NCI-H748 (cell line): ENCODE results near the gene FAM234A.

Source experiments
- DNase-seq: peaks from one replicate; lab custom pipeline; 2025; ENCODE audit not compliant: unreplicated experiment; lab: John Stamatoyannopoulos, UW

Gene FAM234A

DNA sequence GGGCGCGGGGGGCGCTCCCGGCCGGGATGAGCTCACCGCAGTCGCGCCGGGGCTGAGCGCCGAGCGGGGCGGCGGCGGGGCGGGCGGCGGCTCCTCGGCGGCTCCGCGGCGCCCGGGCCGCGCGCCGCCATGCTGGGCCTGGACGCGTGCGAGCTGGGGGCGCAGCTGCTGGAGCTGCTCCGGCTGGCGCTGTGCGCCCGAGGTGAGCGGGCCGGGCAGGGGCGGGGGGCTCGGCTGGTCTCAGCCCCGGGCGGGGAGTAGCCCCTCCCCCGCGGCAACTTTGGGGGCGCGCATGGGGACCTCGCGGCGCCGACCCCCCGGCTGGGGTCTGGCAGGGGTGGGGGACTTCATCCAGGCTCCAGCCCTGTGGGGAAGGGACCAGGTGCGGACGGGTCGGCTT is 45.9 kb downstream of the FAM234A start, which contains the start of gene ARHGDIG:
Gene ARHGDIG, plus strand, starts transcription at position 40 of the 400 bp plus-strand sequence. Its CDS starts 90 bp downstream, at position 130.
- peak; percentile 20 for DNase-seq

DNA sequence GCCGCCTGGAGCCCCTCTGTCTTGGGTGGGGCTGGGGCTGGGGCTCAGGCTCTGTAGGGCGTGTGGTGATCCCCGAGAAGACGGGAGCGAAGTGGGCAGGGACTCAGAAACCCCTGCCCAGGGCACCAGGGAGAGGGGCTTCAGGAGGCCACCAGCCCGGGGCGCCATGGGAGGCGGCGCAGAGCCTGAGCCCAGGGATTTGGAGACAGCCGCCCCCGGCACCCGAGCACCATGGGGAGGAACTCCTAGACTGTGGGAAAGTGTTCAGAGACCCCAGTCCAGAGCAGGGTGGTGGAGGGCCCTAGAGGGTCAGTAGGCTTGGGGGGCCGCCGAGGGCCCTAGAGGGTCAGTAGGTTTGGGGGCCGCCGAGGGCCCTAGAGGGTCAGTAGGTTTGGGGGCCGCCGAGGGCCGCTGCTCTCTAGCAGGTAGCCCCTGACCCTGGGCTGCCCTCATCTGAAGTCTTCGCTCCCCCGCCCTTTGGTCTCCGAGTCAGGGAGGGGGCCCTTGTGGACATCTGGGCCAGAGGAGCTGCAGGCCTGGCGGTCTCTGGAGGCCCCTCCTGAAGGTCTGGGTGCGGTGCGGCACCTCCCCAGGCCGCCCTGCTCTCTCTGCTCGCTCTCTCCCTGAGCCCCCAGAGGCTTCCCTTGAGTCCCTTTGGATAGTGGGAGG is 46.5 kb downstream of the FAM234A start:
- DNase-seq: no peak

DNA sequence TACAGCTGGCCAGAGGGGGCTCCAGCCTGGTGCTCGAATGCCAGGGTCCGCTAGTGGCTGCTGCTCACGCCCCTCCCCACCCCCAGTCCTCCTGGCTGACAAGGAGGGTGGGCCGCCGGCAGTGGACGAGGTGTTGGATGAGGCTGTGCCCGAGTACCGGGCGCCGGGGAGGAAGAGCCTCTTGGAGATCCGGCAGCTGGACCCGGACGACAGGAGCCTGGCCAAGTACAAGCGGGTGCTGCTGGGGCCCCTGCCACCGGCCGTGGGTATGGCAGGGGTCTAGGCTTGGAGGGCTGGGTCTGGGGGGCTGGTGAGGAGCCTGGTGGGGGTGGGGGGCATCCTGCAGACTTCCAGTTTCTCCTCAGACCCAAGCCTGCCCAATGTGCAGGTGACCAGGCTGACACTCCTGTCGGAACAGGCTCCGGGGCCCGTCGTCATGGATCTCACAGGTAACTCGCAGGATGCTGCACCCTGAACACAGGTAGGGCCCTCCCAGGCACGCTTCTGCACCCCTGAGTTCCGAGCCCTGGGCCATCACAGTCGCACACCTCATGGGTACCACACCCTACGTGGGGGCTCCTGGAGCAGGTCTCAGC is 47.1 kb downstream of the FAM234A start:
- DNase-seq: no peak

DNA sequence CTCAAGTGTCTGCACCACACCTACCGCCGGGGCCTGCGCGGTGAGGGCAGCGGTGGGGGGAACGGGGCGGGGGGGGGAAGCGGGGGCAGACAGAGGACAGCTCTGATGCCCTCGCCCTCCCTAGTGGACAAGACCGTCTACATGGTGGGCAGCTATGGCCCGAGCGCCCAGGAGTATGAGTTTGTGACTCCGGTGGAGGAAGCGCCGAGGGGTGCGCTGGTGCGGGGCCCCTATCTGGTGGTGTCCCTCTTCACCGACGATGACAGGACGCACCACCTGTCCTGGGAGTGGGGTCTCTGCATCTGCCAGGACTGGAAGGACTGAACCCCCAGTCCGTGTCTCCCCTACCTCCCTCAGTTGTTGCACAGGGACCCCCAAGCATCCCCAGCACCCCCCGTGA is 47.9 kb downstream of the FAM234A start:
- DNase-seq: no peak

DNA sequence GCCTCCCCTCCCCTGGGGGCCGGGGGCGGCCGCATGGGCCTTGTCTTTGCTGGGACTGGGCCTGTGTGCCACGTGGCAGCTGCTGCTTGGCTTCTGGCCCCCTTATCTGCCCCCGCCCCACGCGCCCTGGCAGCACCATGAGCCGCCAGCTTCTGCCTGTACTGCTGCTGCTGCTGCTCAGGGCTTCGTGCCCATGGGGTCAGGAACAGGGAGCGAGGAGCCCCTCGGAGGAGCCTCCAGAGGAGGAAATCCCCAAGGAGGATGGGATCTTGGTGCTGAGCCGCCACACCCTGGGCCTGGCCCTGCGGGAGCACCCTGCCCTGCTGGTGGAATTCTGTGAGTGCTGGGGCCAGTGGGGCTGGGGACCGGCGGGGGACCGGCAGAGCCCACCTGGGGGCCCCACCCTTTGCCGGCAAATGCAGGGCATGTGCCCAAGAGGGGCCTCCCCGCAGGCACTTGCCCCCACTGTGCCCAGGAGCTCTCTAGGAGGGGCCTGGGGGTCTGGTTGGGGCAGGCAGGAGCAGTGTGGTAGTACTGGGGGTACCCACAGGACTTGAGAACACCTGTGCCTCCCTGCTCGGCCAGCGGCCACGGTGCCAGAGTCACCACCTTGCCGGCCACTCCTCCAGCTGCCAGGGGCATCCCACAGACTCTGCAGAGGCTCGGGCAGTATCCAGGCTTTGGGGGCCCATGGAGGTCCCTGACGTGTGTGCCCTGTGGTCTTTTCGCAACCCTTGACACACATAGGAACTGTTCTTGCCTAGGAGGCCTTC is 48.6 kb downstream of the FAM234A start, which contains the start of gene PDIA2:
Gene PDIA2, plus strand, starts transcription at position 132 of the 773 bp plus-strand sequence. Its CDS starts 6 bp downstream, at position 138.
- no peak for DNase-seq

DNA sequence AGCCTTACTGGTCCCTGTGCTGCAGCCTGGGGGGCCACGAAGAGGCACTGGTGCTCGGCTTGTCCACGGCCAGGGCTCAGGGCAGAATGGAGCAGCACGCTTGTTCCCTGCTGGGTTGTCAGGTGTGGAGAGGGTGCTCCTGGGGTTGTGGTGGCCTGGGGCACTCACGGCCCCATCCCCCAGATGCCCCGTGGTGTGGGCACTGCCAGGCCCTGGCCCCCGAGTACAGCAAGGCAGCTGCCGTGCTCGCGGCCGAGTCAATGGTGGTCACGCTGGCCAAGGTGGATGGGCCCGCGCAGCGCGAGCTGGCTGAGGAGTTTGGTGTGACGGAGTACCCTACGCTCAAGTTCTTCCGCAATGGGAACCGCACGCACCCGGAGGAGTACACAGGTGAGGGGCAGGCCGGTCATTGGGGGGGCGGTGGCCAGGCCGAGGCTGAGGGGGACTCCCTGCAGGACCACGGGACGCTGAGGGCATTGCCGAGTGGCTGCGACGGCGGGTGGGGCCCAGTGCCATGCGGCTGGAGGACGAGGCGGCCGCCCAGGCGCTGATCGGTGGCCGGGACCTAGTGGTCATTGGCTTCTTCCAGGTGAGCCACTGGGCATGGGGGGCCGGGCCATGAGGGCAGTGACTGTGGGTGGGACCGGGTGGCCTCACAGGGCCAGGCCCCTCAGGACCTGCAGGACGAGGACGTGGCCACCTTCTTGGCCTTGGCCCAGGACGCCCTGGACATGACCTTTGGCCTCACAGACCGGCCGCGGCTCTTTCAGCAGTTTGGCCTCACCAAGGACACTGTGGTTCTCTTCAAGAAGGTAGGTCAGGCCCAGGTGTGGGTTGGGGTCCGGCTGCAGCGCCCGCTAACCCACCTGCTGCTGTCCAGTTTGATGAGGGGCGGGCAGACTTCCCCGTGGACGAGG is 49.8 kb downstream of the FAM234A start:
- no peak for DNase-seq

DNA sequence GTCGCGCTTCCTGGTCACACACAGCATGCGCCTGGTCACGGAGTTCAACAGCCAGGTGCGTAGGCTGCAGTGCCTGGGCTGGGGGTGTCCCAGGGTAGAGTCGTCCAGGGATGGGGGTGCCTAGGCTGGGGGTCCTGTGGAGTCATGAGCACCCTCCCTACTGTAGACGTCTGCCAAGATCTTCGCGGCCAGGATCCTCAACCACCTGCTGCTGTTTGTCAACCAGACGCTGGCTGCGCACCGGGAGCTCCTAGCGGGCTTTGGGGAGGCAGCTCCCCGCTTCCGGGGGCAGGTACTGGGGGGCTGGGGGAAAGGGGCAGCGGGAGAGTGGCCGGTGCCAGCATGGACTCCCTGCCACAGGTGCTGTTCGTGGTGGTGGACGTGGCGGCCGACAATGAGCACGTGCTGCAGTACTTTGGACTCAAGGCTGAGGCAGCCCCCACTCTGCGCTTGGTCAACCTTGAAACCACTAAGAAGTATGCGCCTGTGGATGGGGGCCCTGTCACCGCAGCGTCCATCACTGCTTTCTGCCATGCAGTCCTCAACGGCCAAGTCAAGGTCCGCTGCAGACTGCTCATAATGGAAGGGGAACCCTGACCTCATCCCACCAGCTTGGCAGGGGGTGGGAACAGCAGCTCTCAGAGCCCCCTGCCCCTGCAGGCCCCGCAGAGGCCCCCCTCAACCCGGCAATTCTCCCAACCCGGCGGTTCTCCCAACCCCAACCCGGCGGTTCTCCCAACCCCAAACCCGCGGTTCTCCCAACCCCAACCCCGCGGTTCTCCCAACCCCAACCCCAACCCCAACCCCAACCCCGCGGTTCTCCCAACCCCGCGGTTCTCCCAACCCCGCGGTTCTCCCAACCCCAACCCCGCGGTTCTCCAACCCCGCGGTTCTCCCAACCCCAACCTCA is 50.8 kb downstream of the FAM234A start:
- DNase-seq: no peak

DNA sequence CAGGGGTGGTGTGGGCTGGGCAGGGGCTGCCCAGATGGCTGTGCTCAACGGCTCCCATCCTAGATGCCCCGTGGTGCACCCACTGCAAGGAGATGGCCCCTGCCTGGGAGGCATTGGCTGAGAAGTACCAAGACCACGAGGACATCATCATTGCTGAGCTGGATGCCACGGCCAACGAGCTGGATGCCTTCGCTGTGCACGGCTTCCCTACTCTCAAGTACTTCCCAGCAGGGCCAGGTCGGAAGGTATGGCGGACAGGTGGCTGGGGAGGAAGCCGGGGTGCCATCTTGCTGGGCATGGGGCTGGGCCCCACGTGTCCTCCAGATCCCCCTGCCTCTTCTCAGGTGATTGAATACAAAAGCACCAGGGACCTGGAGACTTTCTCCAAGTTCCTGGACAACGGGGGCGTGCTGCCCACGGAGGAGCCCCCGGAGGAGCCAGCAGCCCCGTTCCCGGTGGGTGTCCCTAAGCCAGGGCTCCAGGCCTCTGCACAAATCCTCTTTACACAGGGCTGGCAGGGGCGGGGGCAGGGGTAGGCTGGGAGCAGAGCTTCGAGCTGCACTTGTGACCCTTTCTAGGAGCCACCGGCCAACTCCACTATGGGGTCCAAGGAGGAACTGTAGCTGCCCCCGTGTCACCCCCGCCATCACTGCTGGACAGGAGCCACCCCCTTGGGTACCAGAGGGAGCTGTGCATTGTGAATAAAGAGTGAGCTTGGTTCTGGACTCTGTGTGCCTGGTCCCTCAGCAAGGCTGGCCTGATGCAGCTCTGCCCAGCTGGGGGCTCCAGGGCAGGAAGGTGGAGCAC is 52.1 kb downstream of the FAM234A start:
- DNase-seq: no peak

DNA sequence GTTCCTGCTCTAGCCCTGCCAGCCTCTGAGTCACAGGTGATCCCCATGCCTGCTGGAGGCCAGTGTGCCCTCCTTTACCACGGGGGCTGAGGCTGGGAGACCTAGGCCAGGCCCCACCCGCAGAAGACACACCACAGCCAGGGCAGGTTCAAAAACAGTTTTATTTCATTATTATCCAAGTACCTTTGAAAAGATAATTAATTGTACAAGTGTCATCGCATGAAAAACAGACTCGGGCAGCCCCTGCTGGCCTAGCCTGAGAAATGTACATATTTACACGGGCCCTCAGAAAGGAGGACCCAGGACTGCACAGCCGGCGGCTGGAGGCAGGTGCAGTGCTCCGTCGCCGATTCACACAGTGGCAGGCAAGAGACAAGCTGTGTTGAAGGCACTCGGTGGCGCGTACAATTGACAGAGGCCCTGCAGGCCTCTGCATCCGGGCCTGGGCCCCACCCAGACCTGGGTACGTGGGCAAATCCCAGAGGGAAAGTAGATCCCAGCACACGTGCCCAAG is 52.7 kb downstream of the FAM234A start:
- DNase-seq: peak; percentile 35

DNA sequence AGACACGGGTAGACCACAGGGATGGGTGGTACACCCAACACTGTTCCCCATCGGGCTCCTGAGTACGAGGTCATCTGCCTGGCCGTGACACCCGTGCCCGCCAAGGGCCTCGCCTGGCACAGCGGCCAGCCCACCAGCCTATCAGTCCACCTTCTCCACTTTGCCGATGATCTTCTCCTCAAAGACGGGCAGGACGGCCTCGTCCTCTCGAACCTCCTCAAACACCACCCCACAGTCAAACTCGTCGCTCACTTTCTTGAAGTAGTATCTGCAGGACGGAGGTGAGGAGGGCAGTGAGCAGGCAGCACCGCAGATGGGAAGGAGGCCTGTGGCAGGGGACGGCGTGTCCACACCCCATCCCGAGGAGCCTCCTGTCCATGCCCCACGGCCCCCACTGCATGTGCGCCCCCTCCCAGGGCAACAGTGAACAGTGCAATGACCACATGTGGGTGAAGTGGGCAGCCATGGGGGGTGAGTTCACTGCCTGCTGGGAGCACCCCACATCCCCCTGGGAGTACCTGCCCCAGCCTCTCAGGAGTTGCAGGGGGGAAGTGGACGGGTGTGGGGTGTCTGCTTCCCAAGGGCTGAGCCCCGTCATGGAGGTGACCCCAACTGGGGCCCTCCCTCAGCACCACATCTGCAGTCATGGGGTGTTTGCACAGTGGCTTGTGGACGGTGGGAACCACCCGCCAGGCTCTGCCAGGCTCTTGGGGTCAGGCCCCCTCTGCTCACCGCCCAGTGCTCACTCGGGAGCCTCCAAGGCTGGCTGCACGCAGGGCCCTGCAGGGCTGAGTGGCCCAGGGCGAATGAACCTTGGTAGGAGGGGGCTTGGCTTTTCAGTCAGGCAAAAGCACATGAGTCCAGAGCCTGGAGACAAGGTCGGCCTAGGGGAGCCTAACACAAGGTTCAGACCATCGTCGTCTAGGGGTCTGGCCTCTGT is 53.6 kb downstream of the FAM234A start:
- no peak for DNase-seq

DNA sequence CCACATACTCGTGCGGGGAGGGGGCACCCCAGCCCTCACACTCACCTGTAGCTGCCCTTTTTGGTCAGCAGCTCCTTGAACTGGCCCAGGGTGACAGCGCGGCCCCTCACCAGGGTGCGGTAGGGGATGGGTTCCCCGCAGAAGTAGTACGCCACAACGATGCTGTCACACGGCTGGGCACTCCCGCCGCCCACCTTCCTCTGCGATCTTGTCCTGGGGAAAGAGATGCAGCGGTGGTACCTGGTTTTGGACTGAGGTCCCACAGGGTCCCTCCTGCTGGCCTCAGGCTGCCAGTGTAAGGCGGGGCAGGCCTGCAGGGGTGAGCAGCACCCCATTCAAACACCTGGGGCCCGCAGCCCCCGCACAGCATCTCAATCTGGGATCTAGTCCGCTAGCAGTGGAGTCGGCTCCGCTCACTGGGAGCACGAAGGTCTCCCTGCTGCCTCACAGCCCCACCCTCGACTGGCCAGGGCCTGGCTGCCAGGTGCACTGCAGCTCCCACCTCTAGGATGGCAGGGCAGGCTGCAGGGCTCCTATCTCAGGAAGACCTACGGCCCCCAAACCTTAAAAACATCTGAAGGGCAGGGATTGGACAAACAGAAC is 54.9 kb downstream of the FAM234A start:
- no peak for DNase-seq

DNA sequence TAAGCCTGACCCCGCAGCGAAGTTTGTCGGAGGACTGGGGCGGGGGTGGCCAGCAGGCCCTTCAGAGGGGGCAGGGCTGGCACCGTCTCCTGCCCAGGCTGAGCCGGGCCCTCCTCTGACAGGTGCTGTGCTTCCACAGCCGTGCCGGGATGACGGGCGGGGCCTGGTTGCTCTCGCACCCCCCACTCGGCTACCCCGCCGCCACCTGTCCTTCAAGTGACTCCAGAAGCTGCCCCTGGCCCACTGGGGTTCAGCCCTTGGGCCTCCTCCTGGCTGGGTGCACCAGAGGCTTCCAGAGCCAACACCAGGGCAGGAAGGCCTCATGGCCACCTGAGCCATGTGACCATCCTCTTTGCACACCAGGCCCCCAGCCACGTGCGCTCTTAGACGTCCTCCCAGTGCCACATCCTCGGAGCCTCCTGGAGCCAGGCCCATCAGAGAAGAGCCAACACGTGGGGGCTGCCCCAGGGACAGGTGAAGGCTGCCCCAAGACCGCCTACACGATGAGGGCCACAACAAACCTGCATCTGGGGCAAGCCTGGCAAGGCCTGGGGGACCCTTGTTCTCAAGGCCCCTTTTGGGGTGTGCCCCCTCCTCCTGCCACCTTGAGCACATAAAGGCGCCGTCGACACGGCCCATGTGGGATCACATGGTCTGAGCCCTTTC is 55.5 kb downstream of the FAM234A start:
- no peak for DNase-seq

DNA sequence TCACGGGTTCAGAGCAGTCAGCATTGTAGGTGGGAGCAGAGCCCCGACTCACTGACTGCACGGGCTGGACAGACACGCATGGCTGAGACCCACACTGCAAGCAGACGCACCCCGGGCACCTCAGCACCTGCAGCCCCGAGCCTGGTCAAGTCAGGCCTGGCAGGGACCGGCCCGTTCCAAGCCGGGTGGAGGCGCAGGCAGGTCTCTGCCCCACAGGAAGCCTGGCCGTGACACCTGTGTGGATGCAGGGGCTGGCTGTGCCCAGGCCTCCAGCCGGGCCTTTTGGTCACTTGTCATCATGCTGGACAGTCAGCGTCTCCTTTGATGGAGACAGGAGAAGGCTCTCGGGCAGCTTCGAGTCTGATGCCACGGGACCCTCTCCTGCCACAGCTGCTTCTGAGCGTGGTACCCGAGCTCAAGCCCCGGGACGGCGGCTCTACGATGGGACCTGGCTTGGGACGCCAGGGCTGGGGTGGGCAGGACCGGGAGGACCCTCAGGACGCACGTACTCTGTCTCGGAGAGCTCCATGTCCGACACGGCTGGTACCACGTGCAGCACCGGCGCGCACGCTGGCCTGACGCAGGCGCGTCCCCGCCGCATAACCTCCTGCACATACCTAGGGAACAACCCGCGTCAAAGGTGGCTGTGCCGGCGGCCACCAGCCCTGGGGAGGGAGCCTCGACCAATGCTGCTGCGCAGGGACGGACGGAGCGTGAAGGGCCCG is 56.2 kb downstream of the FAM234A start:
- DNase-seq: no peak

DNA sequence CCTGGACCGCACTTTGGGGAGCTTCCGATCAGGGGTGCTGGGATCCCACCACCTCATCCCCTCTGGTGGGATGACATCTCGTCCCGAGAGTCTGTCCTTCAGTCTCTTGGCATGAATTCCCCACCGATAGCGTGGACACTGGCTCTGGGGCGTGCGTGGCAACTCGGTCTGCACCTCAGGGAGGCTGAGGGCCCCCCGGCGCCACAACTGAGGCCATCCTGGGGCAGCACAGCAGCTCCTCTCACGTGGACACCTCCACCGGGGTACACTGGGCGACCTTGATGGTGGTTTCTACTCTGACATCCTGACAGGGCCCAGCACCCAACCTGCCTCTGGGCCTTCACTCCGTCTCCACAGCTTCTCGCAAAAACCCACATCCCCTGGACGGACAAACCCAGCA is 56.9 kb downstream of the FAM234A start:
- no peak for DNase-seq

DNA sequence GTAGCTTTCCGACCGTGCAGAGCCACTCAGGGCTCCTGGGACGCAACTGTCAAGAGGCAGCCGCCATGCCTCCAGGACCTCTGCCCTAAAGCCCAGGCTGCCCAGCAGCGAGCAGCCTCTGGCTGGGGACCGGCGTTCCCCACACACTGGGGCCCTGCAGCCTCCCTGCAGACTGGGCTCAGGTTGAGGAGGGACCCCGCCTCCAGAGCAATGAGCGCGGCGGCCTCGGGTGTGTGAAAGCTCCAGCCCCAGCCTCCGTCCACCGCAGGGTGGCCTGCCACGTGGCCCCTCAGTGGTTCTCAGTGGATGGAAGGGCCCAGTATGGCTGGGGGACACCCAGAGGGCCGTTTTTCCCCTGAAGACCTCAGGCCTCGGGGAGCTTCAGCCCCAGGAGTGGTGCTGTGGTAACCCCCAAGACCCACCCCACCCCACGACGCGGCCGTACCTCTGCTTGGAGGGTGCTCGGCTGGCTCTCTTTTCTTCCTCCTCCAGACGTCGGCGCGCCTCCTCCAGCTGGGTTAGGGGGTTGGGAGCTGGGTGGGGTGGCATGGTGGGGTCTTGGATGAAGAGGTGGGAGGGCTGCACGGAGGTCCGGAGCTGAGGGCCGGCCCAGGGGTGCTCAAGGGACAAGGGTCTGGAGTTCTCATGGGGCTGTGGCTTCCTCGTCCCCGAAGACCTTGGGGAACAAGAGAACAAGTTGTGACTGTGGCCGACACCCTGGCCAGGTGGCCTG is 58.6 kb downstream of the FAM234A start:
- no peak for DNase-seq
